ENCODE data around the gene TLX3.

DNA sequence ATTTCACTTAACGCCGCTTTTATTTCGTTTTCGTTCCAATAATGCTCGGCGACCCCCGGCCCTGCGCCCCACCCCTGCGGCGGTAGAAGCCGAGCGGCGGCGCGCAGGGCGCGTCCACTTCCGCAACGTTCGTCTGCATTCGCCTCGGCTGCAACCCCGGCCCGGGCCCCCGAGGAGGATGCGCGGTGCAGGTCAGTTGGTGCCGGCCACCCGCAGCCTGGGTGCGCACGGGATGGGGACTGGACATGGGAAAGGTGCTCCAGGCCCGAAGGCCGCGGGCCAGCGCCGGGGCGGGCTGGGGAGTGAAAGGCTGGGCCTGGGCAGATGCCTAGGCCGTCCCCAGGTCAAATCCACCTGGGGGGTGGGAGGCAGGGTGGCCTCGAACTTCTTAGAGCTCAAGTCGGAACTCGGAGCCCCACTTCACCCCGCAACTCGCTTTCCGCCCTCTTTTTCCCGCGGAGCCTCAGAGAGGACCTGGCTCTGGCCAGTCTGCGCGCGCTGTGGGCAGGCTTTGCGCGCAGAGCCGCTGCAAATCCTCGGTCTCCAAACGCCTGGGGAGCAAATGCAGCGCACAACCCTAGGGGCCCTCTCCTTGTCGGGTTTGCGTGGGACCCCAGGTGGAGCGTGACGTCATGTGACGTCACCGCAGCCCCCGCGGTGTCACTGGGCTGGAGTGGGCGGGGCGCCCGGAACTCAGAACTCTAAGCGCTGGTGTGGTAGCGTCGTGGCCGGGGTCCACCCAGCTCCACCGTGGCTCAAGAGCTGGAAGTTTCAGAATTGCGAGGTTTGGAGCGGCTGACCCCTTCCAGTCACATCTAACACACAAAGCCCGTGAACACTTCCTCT is 3.3 kb downstream of the TLX3 start:
- TF ChIP-seq, protein P1, sequence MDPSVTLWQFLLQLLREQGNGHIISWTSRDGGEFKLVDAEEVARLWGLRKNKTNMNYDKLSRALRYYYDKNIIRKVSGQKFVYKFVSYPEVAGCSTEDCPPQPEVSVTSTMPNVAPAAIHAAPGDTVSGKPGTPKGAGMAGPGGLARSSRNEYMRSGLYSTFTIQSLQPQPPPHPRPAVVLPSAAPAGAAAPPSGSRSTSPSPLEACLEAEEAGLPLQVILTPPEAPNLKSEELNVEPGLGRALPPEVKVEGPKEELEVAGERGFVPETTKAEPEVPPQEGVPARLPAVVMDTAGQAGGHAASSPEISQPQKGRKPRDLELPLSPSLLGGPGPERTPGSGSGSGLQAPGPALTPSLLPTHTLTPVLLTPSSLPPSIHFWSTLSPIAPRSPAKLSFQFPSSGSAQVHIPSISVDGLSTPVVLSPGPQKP (IDR thresholded peaks at IDR 0.05; ENCODE audit: borderline replicate concordance, low read depth, low read length), result no peak
- TF ChIP-seq, protein P2, sequence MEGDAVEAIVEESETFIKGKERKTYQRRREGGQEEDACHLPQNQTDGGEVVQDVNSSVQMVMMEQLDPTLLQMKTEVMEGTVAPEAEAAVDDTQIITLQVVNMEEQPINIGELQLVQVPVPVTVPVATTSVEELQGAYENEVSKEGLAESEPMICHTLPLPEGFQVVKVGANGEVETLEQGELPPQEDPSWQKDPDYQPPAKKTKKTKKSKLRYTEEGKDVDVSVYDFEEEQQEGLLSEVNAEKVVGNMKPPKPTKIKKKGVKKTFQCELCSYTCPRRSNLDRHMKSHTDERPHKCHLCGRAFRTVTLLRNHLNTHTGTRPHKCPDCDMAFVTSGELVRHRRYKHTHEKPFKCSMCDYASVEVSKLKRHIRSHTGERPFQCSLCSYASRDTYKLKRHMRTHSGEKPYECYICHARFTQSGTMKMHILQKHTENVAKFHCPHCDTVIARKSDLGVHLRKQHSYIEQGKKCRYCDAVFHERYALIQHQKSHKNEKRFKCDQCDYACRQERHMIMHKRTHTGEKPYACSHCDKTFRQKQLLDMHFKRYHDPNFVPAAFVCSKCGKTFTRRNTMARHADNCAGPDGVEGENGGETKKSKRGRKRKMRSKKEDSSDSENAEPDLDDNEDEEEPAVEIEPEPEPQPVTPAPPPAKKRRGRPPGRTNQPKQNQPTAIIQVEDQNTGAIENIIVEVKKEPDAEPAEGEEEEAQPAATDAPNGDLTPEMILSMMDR (conservative IDR thresholded peaks at IDR 0.05; ENCODE audit: low read depth, low read length), result no peak
